Heart right ventricle (tissue), 16 donors: ENCODE results near the gene RIN3. TPM values are rescaled to one million over a fixed set of nuclear protein-coding genes. Genes with fewer than 3 reads are reported as not detected.
A peak's percentile ranks its signal among the peaks of the same experiment; 100 is the strongest.

Experiments used
- ATAC-seq, 8 donors: fragments of 200-7000 bp; cut with Tn5 transposase; one replicate each; pipeline ENCODE4 v1.9.1; 2020; ENCODE audit warnings: mild to moderate bottlenecking in 8 of 8, moderate library complexity in 8 of 8, moderate number of reproducible peaks in 1 of 8
- DNase-seq, 2 donors: peaks; one replicate each; pipeline ENCODE4 v3.0.0-alpha.2; 2020
- H3K27ac ChIP-seq, 10 donors: fragments of 200-600 bp; sonication (generic) in 2 of 10; one replicate each; pipeline versions ENCODE4 v1.5.0 to v1.8.0; 2020 to 2022; ENCODE audit warnings: mild to moderate bottlenecking in 3 of 10
- H3K27me3 ChIP-seq, 7 donors: fragments of 200-600 bp; one replicate each; pipeline ENCODE4 v1.8.0; 2021 to 2022; ENCODE audit warnings: mild to moderate bottlenecking in 2 of 7
- H3K36me3 ChIP-seq, 9 donors: fragments of 200-600 bp; sonication (generic) in 1 of 9; one replicate each; pipeline versions ENCODE4 v1.5.0 to v1.8.0; 2020 to 2022; ENCODE audit warnings: mild to moderate bottlenecking in 2 of 9
- H3K4me1 ChIP-seq, 9 donors: fragments of 200-600 bp; sonication (generic) in 1 of 9; one replicate each; pipeline versions ENCODE4 v1.5.0 to v1.8.0; 2020 to 2022; ENCODE audit warnings: mild to moderate bottlenecking in 4 of 9
- H3K4me3 ChIP-seq, 10 donors: fragments of 200-600 bp; sonication (generic) in 2 of 10; one replicate each; pipeline versions ENCODE4 v1.5.0 to v1.8.0; 2020 to 2022; ENCODE audit warnings: mild to moderate bottlenecking in 7 of 10, moderate library complexity in 2 of 10
- H3K9me3 ChIP-seq, 11 donors: fragments of 200-600 bp in 10 of 11; sonication (generic) in 2 of 11; one replicate each; pipeline versions ENCODE4 v1.5.0 to v1.8.0; 2013 to 2022; ENCODE audit warnings: mild to moderate bottlenecking in 2 of 11, control low read depth in 1 of 11, moderate library complexity in 1 of 11
- CTCF ChIP-seq, 9 donors: fragments of 200-600 bp; sonication (generic) in 2 of 9; IDR thresholded peaks; one replicate each; pipeline versions ENCODE4 v1.5.0 to v1.8.0; 2021 to 2022; ENCODE audit warnings: antibody characterized with exemption in 9 of 9, mild to moderate bottlenecking in 5 of 9, moderate library complexity in 1 of 9
- WGBS, 2 donors: extraction: QIAGEN DNeasy Blood & Tissue Kit; methylation state at CpG; one replicate each; pipeline ENCODE4 v1.1.7; 2013; ENCODE audit warnings: inconsistent platforms in 1 of 2; 5-methylcytosine and 5-hydroxymethylcytosine counted together
- intact Hi-C, 10 donors: fragments of 100-400 bp; cut with DNase I; formaldehyde crosslinking; loops; one replicate each; pipeline versions ENCODE4 v1.11.1 to v1.14.2; 2022
- polyA plus RNA-seq, 2 donors: library from polyadenylated mRNA; stranded (reverse); fragments of 200-250 nt; gene quantifications; one replicate each; pipeline ENCODE4 v1.2.3, GENCODE V29; 2013
- total RNA-seq, 10 donors: library from RNA; stranded (reverse); fragmentation: NEBNext Ultra II Directional in 3 of 10; extraction: Animal tissue kit (Norgen Biotek cat#: 25700) in 3 of 10; gene quantifications; one replicate each; pipeline versions ENCODE4 v1.2.1 to v1.2.4, GENCODE V29; 2021 to 2023
- donor health status: Arrhythmogenic right ventricular cardiomyopathy.
- donor health status: ischemic (EF 13 %, LVEDD 7.1; RV severe dilation, severe dysfunction).
- donor health status: healthy with polysubstance abuse.
- donor health status: DM: no; HTN: yes; CAD: no.
- donor health status: DM: no; HTN: no; CAD: no.
- donor health status: ischemic (EF 25% LVEDD 6.9; RV normal size, moderate dysfunction).
- donor health status: ischemic (EF 25% LVEDD 5.7; RV mildly dilated, moderate dysfunction).
- donor health status: healthy.
- donor health status: DM: yes; HTN: yes; CAD: no.
- donor health status: Ischemic cardiomyopathy.
- donor health status: ischemic (EF 35%, LVEDD 5.7; RV mildly dilated, moderate dysfunction).
- donor health status: nonischemic (EF 11% LVEDD 7.7; RV severe dilation, severe dysfunction).
- donor health status: DM: yes; HTN: yes; CAD: no.
- donor health status: PGD.
- donor health status: ischemic (EF 29% LVEDD 5.4; RV normal size, mild dysfunction).
- donor health status: nonischemic (EF 23%, LVEDD 6.1; RV moderate dilation, normal function).

The RIN3 gene
- total and polyA plus RNA-seq, 12 donors: 7.2 to 24.0 (median 12.2) TPM

DNA sequence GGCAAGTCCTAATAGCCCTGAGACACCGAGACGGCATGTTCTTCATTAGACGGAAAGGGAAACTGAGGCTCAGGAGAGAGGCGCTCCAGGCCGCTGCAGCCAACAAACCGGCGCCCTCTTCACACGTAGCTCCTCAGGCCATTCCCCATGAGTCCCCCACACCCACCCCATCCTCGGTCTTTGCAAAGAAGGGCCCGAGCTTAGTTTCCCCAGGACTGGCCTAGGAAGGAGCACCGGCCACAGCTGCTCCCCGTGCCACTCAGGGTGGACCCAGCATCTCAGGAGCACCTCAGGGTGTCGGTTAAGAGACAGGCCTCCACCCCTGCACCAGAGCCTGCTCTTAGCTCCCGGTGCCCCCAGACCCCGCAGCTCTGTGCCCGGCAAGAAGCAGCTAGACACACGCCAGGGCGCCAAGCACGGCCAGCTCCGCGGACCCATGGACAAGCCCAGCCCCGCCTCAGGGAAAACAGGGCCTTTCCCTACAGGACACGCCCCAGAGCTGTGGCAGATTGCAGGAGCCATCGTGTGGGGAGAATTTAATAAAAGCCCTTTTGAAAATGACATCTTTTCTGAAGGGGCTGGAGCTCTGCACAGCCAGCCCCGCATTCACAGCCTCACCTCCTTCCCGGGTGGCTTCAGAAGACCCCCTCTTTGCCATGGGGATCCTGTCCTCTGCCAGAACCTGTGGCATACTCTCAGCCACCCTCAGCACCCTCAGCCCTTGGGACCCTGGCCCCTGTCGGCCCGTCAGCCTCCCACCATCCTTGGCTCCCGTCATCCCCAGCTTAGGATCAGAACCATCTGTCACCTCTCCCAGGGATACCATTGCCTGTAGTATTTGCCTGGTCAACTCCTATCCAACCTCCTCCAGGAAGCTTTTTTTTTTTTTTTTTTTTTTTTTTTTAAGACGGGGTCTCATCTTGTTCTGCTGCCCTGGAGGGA, 175.1 kb downstream of the RIN3 start:
- H3K9me3 ChIP-seq: no peaks in the 10 kb centered on the region
- H3K27me3 ChIP-seq: no peaks in the 10 kb centered on the region
- no peak for TF ChIP-seq CTCF (IDR thresholded peaks at IDR 0.05)
- peaks cover 0 to 64% (median 5%) of the 10 kb centered on the region in 9 donors for H3K36me3 ChIP-seq
- H3K4me3 ChIP-seq: peak overlapping the region in 6 of 10 donors; percentile 36 to 56 (median 48)
- intact Hi-C loops: loop anchor here in 6 of 10 donors (10.0 kb wide), 5 partner anchors 96 to 564 kb away; partner anchors contain the start of genes CPSF2 (in 1 of the 6) and NDUFB1 (in 1 of the 6)
- ATAC-seq (no peak), DNase-seq (no peak)
- WGBS, 2 donors: 88% methylated on average over 30 of the region's 30 CpGs
- H3K27ac ChIP-seq: no peak overlapping the region
- peaks cover 11 to 36% (median 25%) of the 10 kb centered on the region in 9 donors for H3K4me1 ChIP-seq

GRCh38 chr14:92690171-92691011, 176.8 kb downstream of the RIN3 start:
- no peak overlapping the region for H3K27ac ChIP-seq
- intact Hi-C loops: no loop called here
- peaks cover 0 to 47% (median 5%) of the 10 kb centered on the region in 9 donors for H3K36me3 ChIP-seq
- TF ChIP-seq CTCF (IDR thresholded peaks at IDR 0.05): peak; percentile 25 to 62 (median 56)
- DNase-seq (peak in 1 of 2 donors; percentile 25), ATAC-seq (no peak)
- peaks cover 11 to 47% (median 32%) of the 10 kb centered on the region in 9 donors for H3K4me1 ChIP-seq
- no peaks in the 10 kb centered on the region for H3K9me3 ChIP-seq
- WGBS, 2 donors: 67 to 72% methylated on average over 13 of the region's 13 CpGs
- H3K4me3 ChIP-seq: no peak overlapping the region
- H3K27me3 ChIP-seq: no peaks in the 10 kb centered on the region

GRCh38 chr14:92692822-92693226, 179.2 kb downstream of the RIN3 start:
- intact Hi-C loops: no loop called here
- peaks cover 7 to 50% (median 25%) of the 10 kb centered on the region in 9 donors for H3K4me1 ChIP-seq
- peaks cover 0 to 25% (median 0%) of the 10 kb centered on the region in 9 donors for H3K36me3 ChIP-seq
- TF ChIP-seq CTCF (IDR thresholded peaks at IDR 0.05): no peak
- WGBS, 2 donors: 7 to 22% methylated on average over 2 of the region's 2 CpGs
- ATAC-seq (peak; percentile 27 to 86 (median 78)), DNase-seq (peak; percentile 84 to 85)
- no peaks in the 10 kb centered on the region for H3K9me3 ChIP-seq
- no peak overlapping the region for H3K4me3 ChIP-seq
- peak overlapping the region in 9 of 10 donors; percentile 14 to 72 (median 46) for H3K27ac ChIP-seq
- H3K27me3 ChIP-seq: no peaks in the 10 kb centered on the region
